T-helper 2 cell treated with Interferon-gamma antibody and Interleukin-4, amounts not matched to agents 100 ng/mL and 5 ng/mL, for 36 hours (primary cell): ENCODE measurements around the gene VSTM2L. TPM values are rescaled to one million over a fixed set of nuclear protein-coding genes. Genes with fewer than 3 reads are reported as not detected.
"Not testable (repeated sequence)": the region's sequence is repeated elsewhere in the genome, so short reads cannot be mapped to it uniquely, and the experiment has no call there.

Experiments
- intact Hi-C: fragments of 100-400 bp; cut with micrococcal nuclease; formaldehyde crosslinking; loops from one replicate; pipeline ENCODE4 v1.15.1; 2023
- total RNA-seq: library from RNA; stranded (reverse); gene quantifications from 2 replicates; pipeline ENCODE4 v1.2.3, GENCODE V29; 2022

The VSTM2L gene
- total RNA-seq = not detected in 2 replicates

GRCh38 chr20:37902504-37903313 is at the start of gene VSTM2L:
TSS of gene VSTM2L (plus strand) at chr20:37903127. CDS start at chr20:37903351, 224 bp downstream.
- intact Hi-C loops = no loop called here

GRCh38 chr20:37853823-37854375 is 49.0 kb upstream of the VSTM2L start:
- intact Hi-C loops = no loop called here

GRCh38 chr20:37856034-37856433 is 46.9 kb upstream of the VSTM2L start:
- intact Hi-C loops = not testable (repeated sequence)

- intact Hi-C loops = no loop called here
Observed at GRCh38 chr20:37856932-37857660, 45.8 kb upstream of the VSTM2L start.

GRCh38 chr20:37859406-37860171 is 43.3 kb upstream of the VSTM2L start:
- intact Hi-C loops = no loop called here

GRCh38 chr20:37863289-37863688 is 39.6 kb upstream of the VSTM2L start:
- intact Hi-C loops = no loop called here

GRCh38 chr20:37864298-37864697 is 38.6 kb upstream of the VSTM2L start:
- intact Hi-C loops = no loop called here

- intact Hi-C loops = no loop called here
Observed at GRCh38 chr20:37866051-37866450, 36.9 kb upstream of the VSTM2L start.

GRCh38 chr20:37867289-37868195 is 35.4 kb upstream of the VSTM2L start:
- intact Hi-C loops = no loop called here

GRCh38 chr20:37868851-37869333 is 34.0 kb upstream of the VSTM2L start:
- intact Hi-C loops = no loop called here

GRCh38 chr20:37869334-37869861 is 33.5 kb upstream of the VSTM2L start:
- intact Hi-C loops = no loop called here

GRCh38 chr20:37870294-37870693 is 32.6 kb upstream of the VSTM2L start:
- intact Hi-C loops = no loop called here

GRCh38 chr20:37871751-37872150 is 31.2 kb upstream of the VSTM2L start:
- intact Hi-C loops = no loop called here

- intact Hi-C loops = no loop called here
Observed at GRCh38 chr20:37872161-37872560, 30.8 kb upstream of the VSTM2L start.

GRCh38 chr20:37873884-37874283 is 29.0 kb upstream of the VSTM2L start:
- intact Hi-C loops = no loop called here

GRCh38 chr20:37875460-37876175 is 27.3 kb upstream of the VSTM2L start:
- intact Hi-C loops = no loop called here

GRCh38 chr20:37876863-37877262 is 26.1 kb upstream of the VSTM2L start:
- intact Hi-C loops = no loop called here

- intact Hi-C loops = no loop called here
Observed at GRCh38 chr20:37877832-37878772, 24.8 kb upstream of the VSTM2L start.
